Endothelial cell of umbilical vein (primary cell): ENCODE measurements around the gene BACH2. TPM values are rescaled to one million over a fixed set of nuclear protein-coding genes. Genes with fewer than 3 reads are reported as not detected.

Experiments
- BruUV-seq: library from RNA; stranded (reverse); fragments of 400-500 nt; replicated peaks from 2 replicates; lab custom pipeline; 2021; lab: Mats Ljungman, UMichigan
- CTCF ChIA-PET: fragments of 300-600, 350-600 bp; sonication (Branson Sonifier 250); formaldehyde crosslinking; loops from one replicate; lab custom pipeline; 2021; ENCODE audit warnings: antibody characterized with exemption, inconsistent platforms; lab: Charles Lee
- POLR2A ChIA-PET: fragments of 300-600, 350-600 bp; sonication (Branson Sonifier 250); formaldehyde crosslinking; loops from one replicate; lab custom pipeline; 2021; ENCODE audit warnings: antibody characterized with exemption, inconsistent platforms; lab: Charles Lee
- DNase-seq: peaks from one replicate; pipeline ENCODE4 v3.0.0-alpha.2; 2011; ENCODE audit warnings: low read depth, low spot score
- FAIRE-seq: peaks from 2 replicates; lab custom pipeline; 2011; peaks lifted over from hg19 to GRCh38; lab: Jason Lieb, UNC
- H2AFZ ChIP-seq: 2 replicates; pipeline ENCODE4 v1.6.0; 2012; ENCODE audit warnings: low read depth, low read length, control low read depth, inconsistent platforms
- H3K27ac ChIP-seq: 2 replicates; pipeline ENCODE4 v1.5.1; 2011; ENCODE audit warnings: low read depth, mild to moderate bottlenecking, control low read depth, low read length, moderate library complexity; ENCODE audit not compliant: insufficient read depth
- H3K27me3 ChIP-seq, 2 experiments: 2 replicates each; pipeline versions ENCODE4 v1.6.0 to v1.6.1; 2011; ENCODE audit warnings: low read length in 2 of 2, mixed read lengths in 1 of 2; ENCODE audit not compliant: control insufficient read depth in 2 of 2, insufficient read depth in 2 of 2
- H3K36me3 ChIP-seq, 2 experiments: 2 replicates in 1 of 2; 3 replicates in 1 of 2; pipeline ENCODE4 v1.5.1; 2011; ENCODE audit warnings: low read length in 2 of 2, mild to moderate bottlenecking in 1 of 2, moderate library complexity in 1 of 2; ENCODE audit not compliant: control insufficient read depth in 2 of 2, insufficient read depth in 2 of 2; ENCODE audit errors: extremely low read depth in 1 of 2
- H3K4me1 ChIP-seq: 3 replicates; pipeline ENCODE4 v1.5.1; 2011; ENCODE audit warnings: mild to moderate bottlenecking, low read length; ENCODE audit not compliant: control insufficient read depth, insufficient read depth; ENCODE audit errors: extremely low read depth
- H3K4me2 ChIP-seq: 2 replicates; pipeline ENCODE4 v1.6.1; 2011; ENCODE audit warnings: low read length, control low read depth, mixed read lengths; ENCODE audit not compliant: insufficient read depth
- H3K4me3 ChIP-seq, 3 experiments: fragments of 200-600 bp in 1 of 3; sonication (generic), shearing (Covaris generic) in 1 of 3; replicated peaks in 1 of 3; 2 replicates each; pipeline ENCODE4 v1.5.1; 2011 to 2016; ENCODE audit warnings: control low read depth in 3 of 3, low read length in 3 of 3, mild to moderate bottlenecking in 2 of 3, inconsistent platforms in 1 of 3, low read depth in 1 of 3, moderate library complexity in 1 of 3; ENCODE audit not compliant: insufficient read depth in 1 of 3
- H3K79me2 ChIP-seq: 2 replicates; pipeline ENCODE4 v1.6.0; 2012; ENCODE audit warnings: low read length, inconsistent platforms; ENCODE audit not compliant: control insufficient read depth, insufficient read depth
- H3K9ac ChIP-seq: replicated peaks from 2 replicates; pipeline ENCODE3; 2011; ENCODE audit warnings: low read length, control low read depth; ENCODE audit not compliant: insufficient read depth; ENCODE audit errors: extremely low read depth
- H3K9me1 ChIP-seq: replicated peaks from 3 replicates; pipeline ENCODE4 v1.6.0; 2011; ENCODE audit warnings: mild to moderate bottlenecking, low read length; ENCODE audit not compliant: control insufficient read depth, insufficient read depth; ENCODE audit errors: extremely low read depth
- H3K9me3 ChIP-seq: replicated peaks from 2 replicates; pipeline ENCODE4 v1.5.1; 2012; ENCODE audit warnings: low read length, inconsistent platforms; ENCODE audit not compliant: control insufficient read depth, insufficient read depth
- H4K20me1 ChIP-seq: replicated peaks from 2 replicates; pipeline ENCODE3; 2011; ENCODE audit warnings: mild to moderate bottlenecking, low read length; ENCODE audit not compliant: control insufficient read depth, insufficient read depth; ENCODE audit errors: extremely low read depth
- CTCF ChIP-seq, 2 donors: IDR thresholded peaks; 1 replicate in 1 of 2; 2 replicates in 1 of 2; pipeline ENCODE4 v1.5.1; 2011; ENCODE audit warnings: low read length in 2 of 2, mild to moderate bottlenecking in 2 of 2, moderate library complexity in 2 of 2, control low read depth in 1 of 2, inconsistent platforms in 1 of 2, low read depth in 1 of 2; ENCODE audit not compliant: insufficient read depth in 1 of 2; ENCODE audit errors: extremely low read depth in 1 of 2
- EZH2 ChIP-seq: IDR thresholded peaks from 2 replicates; pipeline ENCODE4 v1.6.1; 2012; ENCODE audit warnings: borderline replicate concordance, low read depth, mild to moderate bottlenecking, moderate library complexity, low read length, inconsistent platforms; ENCODE audit not compliant: severe bottlenecking
- FOS ChIP-seq: IDR thresholded peaks from 2 replicates; pipeline ENCODE4 v1.6.1; 2011; ENCODE audit warnings: mild to moderate bottlenecking, low read length, moderate library complexity, borderline replicate concordance; ENCODE audit not compliant: insufficient read depth
- GATA2 ChIP-seq: IDR thresholded peaks from 2 replicates; pipeline ENCODE4 v1.7.0; 2011; ENCODE audit warnings: low read depth, mild to moderate bottlenecking, moderate library complexity, mixed read lengths, low read length; ENCODE audit not compliant: insufficient read length, insufficient read depth
- JUN ChIP-seq: IDR thresholded peaks from 2 replicates; pipeline ENCODE4 v1.6.1; 2011; ENCODE audit warnings: borderline replicate concordance, low read depth; ENCODE audit not compliant: insufficient read length, insufficient read depth
- MAX ChIP-seq: IDR thresholded peaks from 2 replicates; pipeline ENCODE4 v1.6.1; 2011; ENCODE audit not compliant: insufficient read depth, insufficient read length
- MYC ChIP-seq: IDR thresholded peaks from one replicate; pipeline ENCODE4 v1.6.1; 2011; ENCODE audit warnings: mild to moderate bottlenecking, low read depth, low read length
- POLR2A ChIP-seq: IDR thresholded peaks from 2 replicates; pipeline ENCODE4 v1.6.1; 2012; ENCODE audit warnings: low read depth, mild to moderate bottlenecking, control low read depth, low read length
- POLR2AphosphoS5 ChIP-seq: IDR thresholded peaks from 2 replicates; pipeline ENCODE4 v1.6.1; 2012; ENCODE audit warnings: low read depth, mild to moderate bottlenecking, control low read depth, low read length, moderate library complexity; ENCODE audit not compliant: insufficient read depth
- dilution Hi-C: fragments of 300-500 bp; cut with MboI; formaldehyde crosslinking; loops from one replicate; pipeline ENCODE4 v1.15.0; 2019; ENCODE audit warnings: low sequenced_read_pairs; ENCODE audit not compliant: extremely low pct_ligation_motif_present
- intact Hi-C: fragments of 100-400 bp; cut with micrococcal nuclease; formaldehyde crosslinking; loops from one replicate; pipeline ENCODE4 v1.10.0; 2022
- polyA plus RNA-seq, 4 experiments: library from polyadenylated mRNA; depleted of rRNA in 3 of 4; stranded (reverse) in 3 of 4; unstranded in 1 of 4; fragments of >200 nt; gene quantifications; 2 replicates each; pipeline versions ENCODE4 v1.2.1 to v1.2.3, GENCODE V29; 2011 to 2012; ENCODE audit warnings: missing spikeins in 1 of 4
- total RNA-seq: library from RNA; stranded (reverse); gene quantifications from 2 replicates; pipeline ENCODE4 v1.2.3, GENCODE V29; 2021

Gene BACH2
- total and polyA plus RNA-seq, 2 donors (not counting 3 experiments of a cell fraction or from before 2014, with no cell fraction given) = 1.7 to 5.6 TPM

- no peak overlapping the region for H3K4me3 ChIP-seq
- no peaks in the 10 kb centered on the region for H4K20me1 ChIP-seq
- no peak overlapping the region for H2AFZ ChIP-seq
- no peaks in the 10 kb centered on the region for H3K36me3 ChIP-seq
- dilution Hi-C loops = no loop called here
- H3K9me1 ChIP-seq = no peaks in the 10 kb centered on the region
- intact Hi-C loops = no loop called here
- no peaks in the 10 kb centered on the region for H3K4me1 ChIP-seq
- ChIA-PET POLR2A (no interaction called here), CTCF (no interaction called here)
- TF ChIP-seq MYC (no peak), CTCF (IDR thresholded peaks at IDR 0.05; ENCODE audit: extremely low read depth in 1 of 2, insufficient read depth in 1 of 2, low read depth in 1 of 2, low read length in 2 of 2) (no peak), POLR2AphosphoS5 (no peak), MAX (no peak), EZH2 (no peak), FOS (no peak), POLR2A (no peak), GATA2 (no peak), JUN (no peak)
- no peak overlapping the region for H3K4me2 ChIP-seq
- no peaks in the 10 kb centered on the region for H3K9me3 ChIP-seq
- DNase-seq (no peak), FAIRE-seq (no peak)
- H3K9ac ChIP-seq = no peak overlapping the region
- BruUV-seq = no TSS peak
- no peak overlapping the region for H3K27ac ChIP-seq
- peaks cover 0 to 3% of the 10 kb centered on the region in 2 experiments for H3K27me3 ChIP-seq
- H3K79me2 ChIP-seq = no peaks in the 10 kb centered on the region
These were observed 280.8 kb downstream of the BACH2 start for GRCh38 chr6:90015883-90016282.
